Measurements from ENCODE around the gene KLHL1. TPM values are rescaled to one million over a fixed set of nuclear protein-coding genes. Genes with fewer than 3 reads are reported as not detected.

KLHL1 gene
- total RNA-seq, 4 donors from 2014 or later, result not detected

Small RNA genes within 50 kb of the gene (small RNA-seq; reads per million reads assigned to genes)
- gene RNY3P10, result not detected

Other genes with a start within 250 kb of the KLHL1 start
- gene ATXN8OS, start 626 bp downstream of the KLHL1 start, total RNA-seq, result not detected